Stimulated activated CD4-positive, alpha-beta T cell treated with anti-CD3 and anti-CD28 coated beads, Interleukin-12 subunit alpha, Interleukin-12 subunit beta, amount 100 ng/mL, for 48 hours (primary cell): ENCODE data around the gene SYNE1.
A peak's percentile ranks its signal among the peaks of the same experiment; 100 is the strongest.
"Not testable (repeated sequence)": the region's sequence is repeated elsewhere in the genome, so short reads cannot be mapped to it uniquely, and the experiment has no call there.

Source experiments
- DNase-seq, 3 donors: peaks; one replicate each; pipeline ENCODE4 v3.0.0-alpha.2; 2020; ENCODE audit warnings: low read depth in 2 of 3, low spot score in 1 of 3

The SYNE1 gene

DNA sequence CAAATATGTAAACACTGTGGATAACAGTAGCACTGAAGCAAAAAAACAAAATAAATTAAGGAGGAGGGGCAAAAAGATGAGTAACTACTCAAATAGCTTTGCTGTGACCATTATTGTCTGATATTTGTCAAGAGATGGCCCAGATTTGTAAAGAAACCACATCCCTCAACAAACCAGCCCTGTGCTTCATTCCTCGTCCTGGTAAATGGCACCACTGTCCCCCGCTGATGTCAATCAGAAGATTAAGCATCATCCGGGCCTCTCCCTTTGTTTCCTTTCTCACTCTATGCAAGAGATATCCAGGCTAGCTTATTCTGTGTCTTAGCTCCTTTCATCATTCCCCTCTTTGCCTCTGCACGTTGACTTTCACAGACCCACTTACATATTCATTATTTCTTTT, 259.0 kb downstream of the SYNE1 start:
- no peak for DNase-seq

DNA sequence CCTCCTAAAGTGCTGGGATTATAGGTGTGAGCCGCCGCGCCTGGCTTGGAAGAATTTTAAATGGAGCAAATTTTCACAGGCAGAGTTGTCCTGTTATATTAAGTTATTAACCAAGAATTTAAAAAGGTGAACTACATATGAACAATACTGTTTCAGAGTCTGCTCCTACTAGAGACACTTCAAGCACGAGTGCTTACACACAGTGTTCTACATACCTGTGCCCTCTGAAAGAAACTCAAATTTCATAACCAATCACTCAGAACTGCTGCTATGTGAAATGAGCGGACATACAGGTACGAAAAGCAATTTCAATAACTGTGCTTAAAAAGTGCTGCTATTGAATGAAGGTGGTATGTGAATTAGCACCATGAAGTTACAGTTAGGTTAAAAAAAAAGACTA, 262.0 kb downstream of the SYNE1 start:
- no peak for DNase-seq

DNA sequence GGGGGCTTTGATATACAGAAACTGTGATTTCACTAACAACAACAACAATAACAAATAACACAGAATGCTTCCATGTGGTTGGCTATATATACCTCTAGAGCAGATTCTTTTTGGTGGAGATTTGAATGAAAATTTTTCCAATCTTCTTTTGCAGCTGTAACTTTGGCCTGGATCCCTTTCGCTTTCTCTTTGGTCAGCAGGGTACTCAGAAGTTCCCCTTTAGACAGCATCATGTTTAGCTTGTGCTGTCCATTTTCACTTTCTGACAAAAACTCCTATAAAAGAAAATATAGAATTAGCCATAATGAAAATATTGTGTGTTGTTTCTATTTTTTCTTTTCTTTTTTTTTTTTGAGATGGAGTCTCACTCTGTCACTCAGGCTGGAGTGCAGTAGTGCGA, 264.2 kb downstream of the SYNE1 start:
- no peak for DNase-seq

DNA sequence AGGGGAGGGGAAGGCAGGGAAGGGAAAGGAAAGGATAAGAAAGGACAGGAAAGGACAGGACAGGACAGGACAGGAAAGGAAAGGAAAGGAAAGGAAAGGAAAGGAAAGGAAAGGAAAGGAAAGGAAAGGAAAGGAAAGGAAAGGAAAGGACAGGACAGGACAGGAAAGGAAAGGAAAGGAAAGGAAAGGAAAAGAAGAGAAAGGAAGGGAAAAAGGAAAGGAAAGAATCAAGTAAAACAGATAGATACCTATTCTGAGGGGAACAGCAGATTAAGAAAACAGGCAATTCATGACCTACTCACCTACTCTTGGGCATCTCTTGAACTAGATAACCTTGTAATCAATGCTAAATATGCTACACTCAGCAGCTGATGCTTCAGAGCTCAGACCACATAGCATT, 265.4 kb downstream of the SYNE1 start:
- no peak for DNase-seq

DNA sequence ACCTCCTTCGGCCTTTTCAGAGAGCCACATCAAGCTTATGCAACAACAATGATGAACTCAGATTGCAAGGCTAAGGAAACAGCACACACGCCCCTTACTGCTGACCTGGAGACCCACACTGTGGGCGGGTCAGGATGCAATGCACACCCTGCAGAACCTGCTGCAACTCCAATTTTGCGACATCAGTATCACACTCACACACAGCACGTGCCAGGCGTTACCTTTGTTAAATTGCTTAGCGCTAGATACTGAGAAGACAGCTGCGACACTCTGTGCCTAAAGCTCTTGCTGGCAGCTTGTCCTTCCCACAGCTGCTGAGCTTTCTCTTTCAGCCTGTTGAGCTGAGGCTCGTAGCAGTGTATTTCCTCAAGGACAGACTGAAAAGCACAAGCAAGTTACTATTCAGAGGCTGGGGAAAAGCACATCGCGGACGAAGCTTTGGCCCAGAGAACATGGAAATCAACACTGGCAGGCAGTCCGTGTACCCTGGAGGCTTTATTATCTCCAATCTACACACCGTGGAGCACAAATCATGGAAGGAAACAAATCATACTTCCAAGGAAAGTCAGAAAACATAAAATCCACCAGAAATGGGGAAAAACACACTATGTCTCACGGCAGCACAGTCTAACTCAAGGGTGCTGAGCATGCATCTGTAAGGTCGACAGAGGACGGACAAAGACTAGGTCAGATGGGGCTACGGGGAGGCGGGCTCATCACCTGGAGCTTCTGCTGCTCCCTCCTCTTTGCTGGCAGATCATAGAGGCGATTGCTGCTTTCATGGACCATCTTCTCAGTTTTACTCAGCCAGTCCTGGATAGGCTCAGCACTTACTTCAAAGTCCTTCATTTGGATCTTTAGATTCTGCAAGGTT, 268.2 kb downstream of the SYNE1 start:
- DNase-seq: no peak

DNA sequence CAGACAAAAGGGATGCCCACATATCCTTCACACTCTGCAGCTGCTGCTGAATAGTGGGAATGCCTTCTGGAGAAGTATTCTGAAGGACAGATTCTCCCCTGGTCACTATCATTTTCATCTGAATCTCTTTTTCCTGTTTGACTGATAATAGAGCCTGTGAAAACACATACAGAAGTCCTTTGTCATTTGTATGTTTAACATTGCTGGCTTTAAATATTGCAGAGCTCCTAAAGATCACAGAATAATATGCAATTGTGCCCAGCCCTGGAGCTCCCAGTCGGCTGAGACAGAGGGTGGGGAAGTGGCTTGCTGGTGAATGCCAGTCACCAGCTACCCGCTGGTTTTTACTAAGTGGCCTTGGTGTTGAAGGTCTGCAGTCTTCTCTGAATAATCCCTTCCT, 272.3 kb downstream of the SYNE1 start:
- DNase-seq: no peak

DNA sequence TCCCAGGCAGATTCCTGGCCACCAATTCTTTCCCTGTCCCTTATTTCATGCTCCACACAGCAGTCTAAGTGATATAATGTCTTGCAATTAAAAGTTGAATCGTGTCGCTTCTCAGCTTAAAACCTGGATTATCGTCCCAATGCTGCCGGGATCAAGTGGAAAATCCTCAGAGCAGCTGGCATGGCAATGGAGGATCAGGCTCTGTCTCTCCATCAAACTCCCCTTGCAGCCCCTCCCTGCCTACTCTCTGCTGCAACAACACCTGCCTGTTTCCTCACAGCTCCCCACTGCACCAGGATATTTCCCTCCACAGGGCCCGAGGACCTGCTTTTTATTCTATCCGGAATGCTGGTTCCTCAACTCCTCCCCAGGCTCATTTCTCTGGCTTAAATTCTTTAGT, 277.1 kb downstream of the SYNE1 start:
- no peak for DNase-seq

DNA sequence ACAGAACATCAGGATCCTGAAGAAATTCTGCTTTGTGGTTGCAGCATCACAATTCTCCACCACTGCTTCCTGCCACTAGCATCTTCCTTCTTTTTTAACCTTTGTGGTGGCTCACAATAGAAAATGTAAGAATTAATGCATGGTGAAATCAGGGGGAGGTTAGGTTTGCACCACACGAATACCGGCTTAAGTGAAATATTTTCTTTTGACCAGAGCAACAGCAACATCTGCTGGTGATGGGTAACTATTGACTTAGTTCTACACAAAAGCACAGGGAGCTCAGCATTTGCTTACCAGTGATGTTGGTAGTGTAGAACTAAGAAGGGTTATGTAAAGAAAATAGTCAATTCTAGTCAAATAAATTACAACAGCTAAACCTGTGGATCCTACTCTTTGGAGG, 280.5 kb downstream of the SYNE1 start:
- DNase-seq: no peak

DNA sequence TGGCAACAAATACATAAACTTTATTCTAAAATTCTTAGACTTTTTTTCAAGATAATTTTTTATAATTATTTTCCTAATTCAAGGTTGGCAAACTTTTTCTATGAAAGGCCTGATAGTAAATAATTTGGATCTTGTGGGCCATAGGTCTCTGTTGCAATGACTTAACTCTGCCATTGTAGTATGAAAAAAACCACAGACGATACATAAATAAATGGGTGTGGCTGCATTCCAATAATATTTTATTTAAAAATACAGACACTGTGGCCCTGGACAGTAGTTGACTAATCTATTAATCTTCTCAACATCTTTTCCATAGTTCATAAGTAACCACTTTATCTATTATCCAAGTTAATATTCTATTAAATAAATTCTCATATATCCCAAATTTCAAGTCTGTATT, 281.1 kb downstream of the SYNE1 start:
- DNase-seq: no peak

DNA sequence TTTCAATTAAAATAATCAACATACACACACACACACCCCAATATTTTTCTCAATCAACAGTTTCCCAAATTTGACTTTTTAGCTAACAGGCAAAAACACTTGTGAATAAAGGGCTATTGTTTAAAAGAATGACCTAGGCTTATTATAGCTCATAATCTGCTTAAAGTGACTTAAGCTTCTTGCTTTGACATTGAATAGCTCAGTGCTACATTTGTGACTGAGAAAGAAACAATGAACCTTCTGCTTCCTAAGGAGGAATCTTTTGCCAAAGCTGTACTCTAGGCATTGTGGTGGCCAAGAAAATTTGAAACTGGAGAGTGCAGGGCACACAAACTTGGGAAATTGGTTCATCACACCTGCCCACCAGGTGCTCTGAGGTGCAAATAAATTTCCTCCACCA, 282.0 kb downstream of the SYNE1 start:
- no peak for DNase-seq

DNA sequence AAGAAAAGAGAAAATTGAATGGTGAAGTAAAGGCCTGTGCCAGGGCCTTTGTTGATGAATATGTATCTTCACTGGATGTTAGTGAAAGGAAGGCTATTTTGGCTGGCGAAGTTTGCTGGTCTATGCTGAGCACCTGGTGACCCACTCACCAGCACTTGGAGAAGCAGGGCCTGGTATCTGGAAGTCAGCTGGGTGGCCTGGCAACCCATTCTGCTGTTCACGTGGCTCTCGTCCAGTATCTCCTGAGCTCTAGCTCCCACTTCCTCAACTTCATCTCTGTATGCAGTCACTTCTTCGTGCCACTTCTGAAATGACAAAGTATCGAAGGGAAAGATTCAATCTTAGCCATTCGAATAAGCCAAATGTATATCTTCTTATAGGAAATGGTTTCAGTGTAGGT, 283.7 kb downstream of the SYNE1 start:
- no peak for DNase-seq

DNA sequence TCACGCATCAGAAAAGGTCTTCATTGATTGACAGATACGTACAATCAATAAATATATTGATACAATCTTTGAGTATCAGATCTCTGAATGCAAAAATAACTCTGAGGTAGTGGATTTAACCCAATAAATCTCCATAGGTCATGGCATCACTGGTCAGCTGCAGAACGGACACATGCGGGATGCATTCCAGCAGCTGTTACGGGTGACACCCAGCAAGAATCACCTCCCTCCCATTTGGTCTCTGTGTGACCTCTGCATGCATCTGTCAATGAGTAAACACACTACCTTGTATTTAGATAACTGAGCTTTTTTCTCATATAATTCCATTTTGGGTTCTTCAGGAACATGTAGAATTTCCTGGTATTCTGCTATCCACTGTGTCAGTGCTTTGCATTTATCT, 285.4 kb downstream of the SYNE1 start:
- DNase-seq: no peak

DNA sequence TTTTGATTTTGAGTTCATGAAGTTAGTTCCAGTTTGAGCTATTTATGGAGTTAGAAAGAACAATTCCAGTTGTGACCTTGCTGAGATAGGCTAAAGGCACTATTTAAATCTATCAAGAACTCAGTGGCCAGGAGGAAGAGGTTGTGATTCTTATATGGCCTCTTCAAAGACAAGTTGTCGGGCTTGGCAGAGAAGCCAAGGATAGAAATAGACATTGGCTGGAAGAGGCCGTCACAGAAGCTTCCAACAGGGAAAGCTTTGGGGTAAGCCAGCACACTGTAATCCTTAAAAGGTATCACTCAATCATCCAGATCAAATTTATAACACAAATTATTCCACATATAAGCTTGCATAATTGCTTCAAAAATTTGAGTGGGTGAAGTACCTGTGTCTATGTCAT, 286.1 kb downstream of the SYNE1 start:
- DNase-seq: no peak

DNA sequence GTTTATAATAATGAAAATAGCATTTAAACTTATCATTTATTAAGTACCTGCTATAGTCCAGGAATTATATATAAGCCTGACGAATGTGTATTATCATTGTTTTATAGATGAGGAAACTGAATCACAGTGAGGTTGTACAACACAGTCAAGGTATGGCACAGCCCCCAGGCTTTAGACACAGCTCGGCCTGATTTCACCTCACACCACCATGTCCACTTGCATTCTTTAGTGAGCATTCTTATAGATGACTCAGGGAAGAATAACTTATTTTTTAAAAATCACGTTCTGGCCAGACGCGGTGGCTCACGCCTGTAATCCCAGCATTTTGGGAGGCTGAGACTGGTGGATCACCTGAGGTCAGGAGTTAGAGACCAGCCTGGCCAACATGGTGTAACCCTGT, 289.0 kb downstream of the SYNE1 start:
- DNase-seq: no peak

DNA sequence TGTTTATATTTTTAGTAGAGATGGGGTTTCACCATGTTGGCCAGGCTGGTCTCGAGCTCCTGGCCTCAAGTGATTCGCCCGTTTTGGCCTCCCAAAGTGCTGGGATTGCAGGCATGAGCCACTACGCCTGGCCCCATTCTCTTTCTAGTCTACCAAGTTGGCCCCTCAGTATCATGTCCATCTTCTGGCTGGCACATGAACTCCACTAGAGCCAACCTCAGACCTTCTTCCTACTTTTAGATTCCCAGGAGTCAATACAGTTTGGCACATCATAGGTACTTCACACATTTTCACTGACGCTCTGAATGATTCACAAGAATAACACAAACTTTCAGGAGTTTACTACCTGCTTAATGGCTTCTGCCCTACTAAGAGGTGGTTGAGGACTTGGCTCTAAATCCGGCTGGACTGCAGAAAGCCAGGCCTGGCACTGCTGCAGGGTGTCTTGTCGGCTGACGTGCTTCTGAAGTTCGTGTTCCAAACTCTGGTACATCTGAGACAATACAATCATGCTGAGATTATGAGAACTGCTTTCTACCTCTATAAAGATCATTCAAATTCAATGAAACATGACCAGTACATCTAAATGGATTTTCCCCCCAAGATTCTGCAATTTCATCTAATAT, 293.3 kb downstream of the SYNE1 start:
- no peak for DNase-seq

DNA sequence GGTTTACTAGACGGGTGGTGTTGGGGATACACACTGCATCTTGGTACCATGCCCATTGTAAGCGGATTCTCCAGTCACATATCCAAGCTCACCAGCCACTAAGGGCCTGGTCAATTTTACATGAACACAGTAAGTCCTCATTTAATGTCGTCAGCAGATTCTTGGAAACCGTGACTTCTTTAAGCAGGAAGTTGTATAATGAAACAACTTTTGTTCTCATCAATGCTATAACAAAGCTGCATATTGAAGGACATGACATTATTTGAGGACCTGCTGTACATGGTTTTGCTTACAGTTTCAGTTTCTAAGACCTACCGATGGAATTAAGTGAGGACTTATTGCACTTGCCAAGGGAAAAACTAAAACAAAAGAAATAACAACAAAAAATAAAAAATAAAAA, 295.6 kb downstream of the SYNE1 start:
- no peak for DNase-seq

DNA sequence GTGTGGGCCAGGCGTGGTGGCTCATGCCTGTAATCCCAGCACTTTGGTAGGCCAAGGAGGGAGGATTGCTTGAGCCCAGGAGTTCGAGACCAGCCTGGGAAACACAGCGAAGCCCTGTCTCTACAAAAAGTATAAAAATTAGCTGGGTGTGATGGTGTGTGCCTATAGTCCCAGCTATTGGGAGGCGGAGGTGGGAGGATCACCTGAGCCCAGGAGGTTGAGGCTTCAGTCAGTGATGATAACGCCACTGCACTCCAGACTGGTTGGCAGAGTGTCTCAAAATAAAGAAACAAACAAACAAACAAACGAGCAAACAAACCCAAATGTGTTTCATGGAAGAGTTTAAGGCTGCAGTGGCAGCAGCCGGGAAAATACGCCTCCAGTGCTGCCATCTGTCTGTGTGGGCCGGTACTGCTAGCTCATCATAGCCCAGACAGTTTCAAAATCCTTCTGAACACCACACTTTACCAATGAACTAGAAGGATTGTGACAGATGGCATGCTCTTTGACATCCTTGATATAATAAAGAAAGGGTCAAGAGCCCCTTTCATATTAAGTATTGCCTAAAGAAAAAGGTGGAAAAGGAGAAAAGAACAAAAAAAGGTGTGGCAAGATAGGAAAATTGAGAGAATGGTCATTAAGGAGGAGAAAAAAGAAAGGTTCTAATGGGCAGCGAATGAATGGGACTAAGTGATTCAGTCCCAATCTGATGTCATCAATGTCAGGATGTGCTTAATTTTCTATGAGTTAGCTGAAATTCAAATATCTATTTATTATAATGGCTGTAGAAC, 298.6 kb downstream of the SYNE1 start:
- peak in 2 of 3 donors; percentile 20 to 66 for DNase-seq

DNA sequence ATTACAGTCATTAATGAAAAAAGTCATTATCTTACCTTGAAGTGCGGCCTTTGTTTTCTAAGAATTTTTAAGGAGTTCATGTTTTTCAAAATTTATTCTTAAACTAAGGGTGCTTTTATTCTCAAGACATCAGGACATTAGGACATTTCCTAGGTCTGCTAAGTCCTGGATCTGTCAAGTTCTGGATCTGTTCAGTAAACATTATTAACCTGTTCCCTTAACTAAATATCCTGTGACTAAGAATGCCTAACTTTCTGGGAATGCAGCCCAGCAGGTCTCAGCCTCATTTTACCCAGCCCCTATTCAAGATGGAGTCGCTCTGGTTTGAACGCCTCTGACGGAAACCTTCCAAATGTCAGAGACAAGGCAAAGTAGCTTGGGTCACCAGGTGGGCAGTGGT, 302.6 kb downstream of the SYNE1 start:
- DNase-seq: no peak

DNA sequence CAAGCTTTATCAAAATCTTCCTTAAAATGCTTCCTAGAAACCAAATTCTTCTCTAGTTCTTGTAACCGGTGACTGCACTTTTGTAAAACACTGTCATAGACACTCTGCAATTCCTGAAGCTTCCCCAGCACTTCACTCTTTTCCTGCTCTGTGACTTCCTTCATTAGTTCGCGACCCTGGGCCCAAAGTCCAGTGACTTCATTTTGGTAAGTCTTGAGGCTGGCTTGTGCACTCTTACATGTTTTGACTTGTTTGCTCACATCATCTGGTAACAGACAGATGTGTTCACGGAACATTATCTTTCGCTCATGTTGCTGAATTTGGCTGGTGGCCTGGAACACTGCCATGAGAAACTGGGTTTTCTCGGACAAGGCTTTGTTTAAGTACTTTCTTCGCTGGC, 306.2 kb downstream of the SYNE1 start:
- no peak for DNase-seq

DNA sequence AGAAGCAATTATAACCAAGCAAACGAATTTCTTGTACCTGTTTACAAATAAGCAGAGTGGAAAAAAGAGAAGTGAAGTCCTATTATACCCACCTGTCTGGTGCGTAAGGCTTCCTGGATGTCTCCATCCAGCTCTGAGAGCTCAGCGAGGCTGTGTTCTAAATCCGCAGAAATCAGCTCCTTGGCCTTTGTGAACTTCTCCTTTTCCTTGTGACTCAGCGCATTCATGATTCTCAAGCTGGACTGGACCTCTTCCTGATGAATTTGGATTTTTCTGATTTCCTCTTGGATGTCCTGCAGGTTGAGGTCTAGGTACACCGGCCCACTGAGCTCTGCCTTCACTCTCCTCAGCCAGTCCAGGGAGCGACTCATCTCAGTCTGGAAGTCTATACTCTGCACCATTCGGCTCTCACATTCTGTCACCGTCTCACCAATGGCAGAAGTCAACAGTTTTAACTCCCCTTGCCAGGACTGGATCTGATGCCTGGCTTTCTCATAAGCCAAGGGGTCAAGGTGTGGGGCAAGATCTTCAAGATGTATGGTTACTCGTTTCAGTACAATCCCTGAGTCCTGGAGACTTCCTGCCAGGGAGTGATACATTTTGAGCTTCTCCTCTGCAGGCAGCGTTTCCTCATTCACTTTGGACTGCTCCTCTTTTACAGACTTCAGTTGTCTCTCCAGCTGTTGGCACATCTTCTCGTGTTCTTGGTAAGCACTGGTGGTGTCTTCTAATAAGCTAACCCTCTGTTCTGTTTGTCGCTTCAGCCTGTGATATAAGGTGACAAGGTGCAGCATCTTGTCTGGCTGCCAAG, 307.3 kb downstream of the SYNE1 start:
- no peak for DNase-seq

DNA sequence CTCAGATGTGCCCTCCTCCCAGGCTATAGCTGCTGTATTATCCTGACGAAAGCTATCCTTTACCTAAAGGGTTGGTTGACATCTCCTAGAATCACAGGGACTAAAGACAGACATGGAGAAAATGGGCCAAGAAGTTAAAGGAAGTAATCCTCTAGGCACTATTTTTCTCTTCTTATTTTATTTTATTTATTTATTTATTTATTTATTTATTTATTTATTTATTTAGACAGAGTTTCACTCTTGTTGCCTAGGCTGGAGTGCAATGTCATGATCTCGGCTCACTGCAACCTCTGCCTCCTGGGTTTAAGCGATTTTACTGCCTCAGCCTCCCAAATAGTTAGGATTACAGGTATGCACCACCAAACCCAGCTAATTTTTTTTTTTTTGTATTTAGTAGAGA, 309.0 kb downstream of the SYNE1 start:
- DNase-seq: not testable (repeated sequence)
